ENCODE measurements around the gene DCST2. TPM values are rescaled to one million over a fixed set of nuclear protein-coding genes. Genes with fewer than 3 reads are reported as not detected.
A peak's percentile ranks its signal among the peaks of the same experiment; 100 is the strongest.

The DCST2 gene
- total and polyA plus RNA-seq, 9 of the 15 experiments (the other 6 are each of a cell fraction or from before 2014, with no cell fraction given): 0.09 to 0.49 (median 0.11) TPM; not detected in 3

- TF ChIP-seq CTCF (IDR thresholded peaks at IDR 0.05 in 2 of 3, conservative IDR thresholded peaks at IDR 0.05 in 1 of 3; ENCODE audit: insufficient read depth in 2 of 3, low read depth in 1 of 3, low read length in 3 of 3) (peak; percentile 93 to 95 (median 95)), DMBX1 (CRISPR knock-in tag; IDR thresholded peaks at IDR 0.05; ENCODE audit: borderline replicate concordance) (0 out of 2 replicates have a peak, but pooled peaks have one; percentile 2), TFAP4 (CRISPR knock-in tag; IDR thresholded peaks at IDR 0.05; ENCODE audit: borderline replicate concordance) (peak; percentile 78), SMC3 (conservative IDR thresholded peaks at IDR 0.05; ENCODE audit: insufficient read depth, low read depth, low read length) (peak; percentile 22; the same call in 1 of the 2 replicates), SPI1 (IDR thresholded peaks at IDR 0.05; ENCODE audit: borderline replicate concordance, low read depth, low read length) (peak; percentile 91; the same call in 1 of the 2 replicates), CEBPG (CRISPR knock-in tag; IDR thresholded peaks at IDR 0.05) (no peak), CEBPG (tag; conservative IDR thresholded peaks at IDR 0.05 in 1 of 2, IDR thresholded peaks at IDR 0.05 in 1 of 2) (no peak), ELF2 (CRISPR knock-in tag; IDR thresholded peaks at IDR 0.05) (0 out of 2 replicates have a peak, but pooled peaks have one; percentile 19), PKNOX1 (IDR thresholded peaks at IDR 0.05) (no peak), ARID2 (IDR thresholded peaks at IDR 0.05) (peak; percentile 84; the same call in 1 of the 2 replicates), ZNF75A (CRISPR knock-in tag; IDR thresholded peaks at IDR 0.05) (no peak), NKRF (IDR thresholded peaks at IDR 0.05; ENCODE audit: borderline replicate concordance) (peak; percentile 76; the same call in 1 of the 2 replicates), ATF7 (IDR thresholded peaks at IDR 0.05) (peak; percentile 67; the same call in 1 of the 2 replicates), ZNF589 (CRISPR knock-in tag; IDR thresholded peaks at IDR 0.05; ENCODE audit: low read depth) (peak; percentile 66; the same call in 1 of the 2 replicates), ZBTB8A (IDR thresholded peaks at IDR 0.05; ENCODE audit: partially characterized antibody) (no peak), SMAD3 (CRISPR knock-in tag; conservative IDR thresholded peaks at IDR 0.05) (no peak), FOXM1 (IDR thresholded peaks at IDR 0.05; ENCODE audit: low read depth) (no peak), FOXM1 (CRISPR knock-in tag; IDR thresholded peaks at IDR 0.05; ENCODE audit: low read depth) (peak; percentile 92), ZNF830 (CRISPR knock-in tag; IDR thresholded peaks at IDR 0.05) (no peak), SP2 (IDR thresholded peaks at IDR 0.05; ENCODE audit: extremely low read depth, low read depth, low read length, poor library complexity, severe bottlenecking) (no peak), TBP (optimal IDR thresholded peaks at IDR 0.05; ENCODE audit: low read depth, low read length) (peak; percentile 51), SMARCA4 (IDR thresholded peaks at IDR 0.05) (peak; percentile 77; the same call in 1 of the 2 replicates)
Observed at GRCh38 chr1:155050560-155051341, 17.2 kb upstream of the DCST2 start, which contains the start of gene ADAM15 (continued).

All from K562 (cell line).